KG1 (cell line): ENCODE results near the gene NPSR1.
"Not testable (repeated sequence)": the region's sequence is repeated elsewhere in the genome, so short reads cannot be mapped to it uniquely, and the experiment has no call there.

Experiments used
- DNase-seq: peaks from one replicate; lab custom pipeline; 2025; lab: John Stamatoyannopoulos, UW

Gene NPSR1

GRCh38 chr7:34870041-34870440 is 212.0 kb downstream of the NPSR1 start:
- DNase-seq = not testable (repeated sequence)

GRCh38 chr7:34874329-34874728 is 216.3 kb downstream of the NPSR1 start:
- not testable (repeated sequence) for DNase-seq

GRCh38 chr7:34875481-34875880 is 217.5 kb downstream of the NPSR1 start:
- no peak for DNase-seq

GRCh38 chr7:34878944-34879735 is 221.1 kb downstream of the NPSR1 start:
- DNase-seq = not testable (repeated sequence)

- DNase-seq = no peak
Measured at GRCh38 chr7:34879871-34880270, 221.9 kb downstream of the NPSR1 start.

GRCh38 chr7:34883855-34884254 is 225.8 kb downstream of the NPSR1 start:
- not testable (repeated sequence) for DNase-seq

GRCh38 chr7:34886856-34887255 is 228.8 kb downstream of the NPSR1 start:
- DNase-seq = no peak

GRCh38 chr7:34889951-34890350 is 231.9 kb downstream of the NPSR1 start:
- DNase-seq = no peak

GRCh38 chr7:34895202-34895601 is 237.2 kb downstream of the NPSR1 start:
- DNase-seq = no peak
